Hepatocyte (in vitro differentiated cells): ENCODE results near the gene HRH3.

Experiments used
- CTCF ChIP-seq: fragments of 200-600 bp; sonication (generic); IDR thresholded peaks from 2 replicates; pipeline ENCODE4 v1.5.1; 2016; ENCODE audit warnings: antibody characterized with exemption, mild to moderate bottlenecking; ENCODE audit not compliant: poor library complexity
- EZH2 ChIP-seq: fragments of 200-600 bp; sonication (generic); IDR thresholded peaks from 2 replicates; pipeline ENCODE4 v1.6.1; 2016; ENCODE audit warnings: antibody characterized with exemption, mild to moderate bottlenecking, borderline replicate concordance
- EZH2phosphoT487 ChIP-seq: fragments of 200-600 bp; sonication (generic); IDR thresholded peaks from one replicate; pipeline ENCODE4 v1.6.1; 2018; ENCODE audit warnings: antibody characterized with exemption, mild to moderate bottlenecking, low read depth, moderate library complexity; ENCODE audit not compliant: unreplicated experiment, severe bottlenecking

- TF ChIP-seq CTCF (no peak), EZH2 (no peak), EZH2phosphoT487 (no peak)
These were observed 45.0 kb downstream of the HRH3 start for GRCh38 chr20:62174870-62175624.
